ENCODE measurements around the gene AGBL3.

GRCh38 chr7:135174941-135175340, 188.6 kb downstream of the AGBL3 start:
- TF ChIP-seq CTCF (IDR thresholded peaks at IDR 0.05): no peak
- no peak for TF ChIP-seq POLR2A (IDR thresholded peaks at IDR 0.05)
